Lower lobe of right lung (tissue), 2 donors: ENCODE data around the gene DENND5B. TPM values are rescaled to one million over a fixed set of nuclear protein-coding genes. Genes with fewer than 3 reads are reported as not detected.

ENCODE experiments used
- ATAC-seq, 2 donors: fragments of 200-7000 bp; cut with Tn5 transposase; one replicate each; pipeline ENCODE4 v1.9.1; 2020 to 2022; ENCODE audit warnings: mild to moderate bottlenecking in 2 of 2, moderate library complexity in 2 of 2
- DNase-seq: peaks from one replicate; pipeline ENCODE4 v3.0.0-alpha.2; 2020
- H3K27ac ChIP-seq: fragments of 200-600 bp; one replicate; pipeline ENCODE4 v1.8.0; 2022
- H3K27me3 ChIP-seq: fragments of 200-600 bp; one replicate; pipeline ENCODE4 v1.8.0; 2022; ENCODE audit warnings: low read depth
- H3K36me3 ChIP-seq: fragments of 200-600 bp; one replicate; pipeline ENCODE4 v1.8.0; 2022; ENCODE audit warnings: mild to moderate bottlenecking
- H3K4me1 ChIP-seq: fragments of 200-600 bp; one replicate; pipeline ENCODE4 v1.8.0; 2022
- H3K4me3 ChIP-seq: fragments of 200-600 bp; one replicate; pipeline ENCODE4 v1.8.0; 2022; ENCODE audit warnings: mild to moderate bottlenecking
- H3K9me3 ChIP-seq: fragments of 200-600 bp; one replicate; pipeline ENCODE4 v1.8.0; 2022
- intact Hi-C: fragments of 100-400 bp; cut with DNase I; formaldehyde crosslinking; loops from one replicate; pipeline ENCODE4 v1.11.0; 2022
- long read RNA-seq: library from polyadenylated mRNA; unstranded; transcript quantifications from one replicate; pipeline ENCODE4 v2.0.0, GENCODE V29; 2021
- total RNA-seq: library from RNA; stranded (reverse); fragmentation: NEBNext Ultra II Directional; extraction: Animal tissue kit (Norgen Biotek cat#: 25700); gene quantifications from one replicate; pipeline ENCODE4 v1.2.1, GENCODE V29; 2021
- TF ChIP-seq, protein P1 (sequence below): fragments of 200-600 bp; IDR thresholded peaks from one replicate; pipeline ENCODE4 v1.8.0; 2022; ENCODE audit warnings: antibody characterized with exemption, mild to moderate bottlenecking
- donor health status: DM: no; HTN: yes; CAD: no; lungs with severe emphysema.

DENND5B gene
- total RNA-seq, result 6.0 TPM
- long read RNA-seq, partial matches to known transcripts, result 1 of 6 reads
- long read RNA-seq, other reads (novel, unspliced or antisense), result 5 of 6 reads

DNA sequence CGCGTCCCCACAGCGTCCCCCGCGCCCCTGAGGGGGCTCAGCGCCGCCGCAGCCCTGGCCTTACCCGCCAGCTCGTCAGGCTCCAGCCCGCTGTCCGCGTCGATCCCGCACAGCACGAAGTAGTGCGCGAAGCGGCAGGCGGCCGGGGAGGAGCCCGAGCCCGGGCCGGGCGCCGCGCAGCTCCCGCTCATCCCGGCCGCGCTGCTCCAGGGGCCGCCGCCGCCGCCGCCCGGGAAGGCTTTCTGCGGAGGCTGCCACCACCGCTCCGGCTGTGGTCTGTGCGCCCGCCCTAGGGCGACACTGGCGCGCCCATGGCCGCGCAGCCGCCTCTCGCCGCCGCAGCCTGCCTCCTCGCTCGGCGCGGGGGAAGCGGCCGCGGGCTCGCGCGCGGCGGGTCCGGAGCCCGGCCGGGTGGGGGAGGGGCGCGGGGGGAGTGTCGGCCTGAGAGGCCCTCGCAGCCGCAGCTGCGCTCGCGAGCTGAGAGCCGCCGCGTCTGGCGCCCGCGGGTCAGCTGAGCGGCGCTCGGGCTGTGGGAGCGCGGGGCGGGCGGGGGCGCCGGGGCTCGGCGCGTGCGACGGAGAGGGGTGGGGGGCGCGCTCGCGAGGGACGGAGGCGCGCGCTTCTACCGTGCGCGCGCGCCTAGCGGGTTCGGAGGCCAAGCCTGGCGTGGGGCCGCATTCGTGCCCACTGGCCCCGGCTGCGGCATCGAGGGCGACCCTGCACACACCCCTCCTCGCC, at the start of gene DENND5B:
DENND5B (minus strand) TSS at position 495 of the 738 bp plus-strand sequence; CDS start at position 191, 304 bp downstream.
- ATAC-seq (peak; percentile 74 to 90), DNase-seq (peak; percentile 73)
- Histone ChIP-seq H3K4me3 (peak within 1 kb of the TSS; percentile 90), H3K27me3 (no peaks in the 10 kb centered on the region), H3K27ac (peak within 1 kb of the TSS; percentile 89), H3K9me3 (no peaks in the 10 kb centered on the region), H3K4me1 (peaks cover 20% of the 10 kb centered on the region), H3K36me3 (no peaks in the 10 kb centered on the region)
- TF ChIP-seq, protein P1, sequence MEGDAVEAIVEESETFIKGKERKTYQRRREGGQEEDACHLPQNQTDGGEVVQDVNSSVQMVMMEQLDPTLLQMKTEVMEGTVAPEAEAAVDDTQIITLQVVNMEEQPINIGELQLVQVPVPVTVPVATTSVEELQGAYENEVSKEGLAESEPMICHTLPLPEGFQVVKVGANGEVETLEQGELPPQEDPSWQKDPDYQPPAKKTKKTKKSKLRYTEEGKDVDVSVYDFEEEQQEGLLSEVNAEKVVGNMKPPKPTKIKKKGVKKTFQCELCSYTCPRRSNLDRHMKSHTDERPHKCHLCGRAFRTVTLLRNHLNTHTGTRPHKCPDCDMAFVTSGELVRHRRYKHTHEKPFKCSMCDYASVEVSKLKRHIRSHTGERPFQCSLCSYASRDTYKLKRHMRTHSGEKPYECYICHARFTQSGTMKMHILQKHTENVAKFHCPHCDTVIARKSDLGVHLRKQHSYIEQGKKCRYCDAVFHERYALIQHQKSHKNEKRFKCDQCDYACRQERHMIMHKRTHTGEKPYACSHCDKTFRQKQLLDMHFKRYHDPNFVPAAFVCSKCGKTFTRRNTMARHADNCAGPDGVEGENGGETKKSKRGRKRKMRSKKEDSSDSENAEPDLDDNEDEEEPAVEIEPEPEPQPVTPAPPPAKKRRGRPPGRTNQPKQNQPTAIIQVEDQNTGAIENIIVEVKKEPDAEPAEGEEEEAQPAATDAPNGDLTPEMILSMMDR, result no peak
- intact Hi-C loops, result no loop called here

- Histone ChIP-seq H3K27me3 (no peaks in the 10 kb centered on the region), H3K4me1 (peaks cover 5% of the 10 kb centered on the region), H3K4me3 (no peak overlapping the region), H3K36me3 (no peaks in the 10 kb centered on the region), H3K27ac (no peak overlapping the region), H3K9me3 (no peaks in the 10 kb centered on the region)
- TF ChIP-seq, protein P1, result no peak
- ATAC-seq (no peak), DNase-seq (no peak)
- intact Hi-C loops, result no loop called here
Measured at GRCh38 chr12:31634620-31635019, 43.7 kb upstream of the DENND5B start.

GRCh38 chr12:31633464-31633863, 42.5 kb upstream of the DENND5B start:
- Histone ChIP-seq H3K4me1 (peaks cover 5% of the 10 kb centered on the region), H3K9me3 (no peaks in the 10 kb centered on the region), H3K4me3 (no peak overlapping the region), H3K27ac (no peak overlapping the region), H3K27me3 (no peaks in the 10 kb centered on the region), H3K36me3 (no peaks in the 10 kb centered on the region)
- DNase-seq (no peak), ATAC-seq (no peak)
- intact Hi-C loops, result no loop called here
- TF ChIP-seq, protein P1, result no peak

DNA sequence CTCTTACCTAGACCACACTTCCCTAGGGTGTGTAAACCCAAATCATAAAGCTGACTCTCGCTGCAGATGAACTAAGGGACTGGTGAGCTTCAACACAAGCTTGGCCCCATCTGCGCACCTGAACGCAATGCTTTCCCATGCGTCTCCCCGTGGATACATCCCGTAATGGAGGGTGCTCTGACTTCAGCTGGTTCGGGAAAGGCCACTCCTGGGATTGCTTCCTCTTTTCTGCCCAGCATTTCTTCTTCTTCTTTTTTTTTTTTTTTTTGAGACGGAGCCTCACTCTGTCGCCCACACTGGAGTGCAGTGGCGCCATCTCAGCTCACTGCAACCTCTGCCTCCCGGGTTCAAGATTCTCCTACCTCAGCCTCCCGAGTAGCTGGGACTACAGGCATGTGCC, 40.9 kb upstream of the DENND5B start:
- H3K4me1 ChIP-seq, result peaks cover 5% of the 10 kb centered on the region
- ATAC-seq (peak; percentile 23 to 48), DNase-seq (no peak)
- no peak overlapping the region for H3K4me3 ChIP-seq
- intact Hi-C loops, result no loop called here
- no peaks in the 10 kb centered on the region for H3K27me3 ChIP-seq
- H3K36me3 ChIP-seq, result no peaks in the 10 kb centered on the region
- no peaks in the 10 kb centered on the region for H3K9me3 ChIP-seq
- no peak overlapping the region for H3K27ac ChIP-seq
- TF ChIP-seq, protein P1, result no peak

GRCh38 chr12:31631023-31631724, 40.2 kb upstream of the DENND5B start:
- TF ChIP-seq, protein P1, result no peak
- no peaks in the 10 kb centered on the region for H3K27me3 ChIP-seq
- ATAC-seq (no peak), DNase-seq (no peak)
- H3K4me3 ChIP-seq, result no peak overlapping the region
- no peak overlapping the region for H3K27ac ChIP-seq
- peaks cover under 1% of the 10 kb centered on the region for H3K4me1 ChIP-seq
- intact Hi-C loops, result no loop called here
- no peaks in the 10 kb centered on the region for H3K36me3 ChIP-seq
- H3K9me3 ChIP-seq, result no peaks in the 10 kb centered on the region
